Measurements from ENCODE around the gene DDN.
A peak's percentile ranks its signal among the peaks of the same experiment; 100 is the strongest.

DDN gene

GRCh38 chr12:48966177-48966895 is 32.8 kb downstream of the DDN start:
- H3K9me3 ChIP-seq (ENCODE audit: control insufficient read depth in 1 of 2, low read length in 2 of 2), result no peaks in the 10 kb centered on the region
- H3K36me3 ChIP-seq (ENCODE audit: control insufficient read depth in 1 of 2, insufficient read depth in 2 of 2, low read length in 2 of 2), result no peaks in the 10 kb centered on the region
- no peak overlapping the region for H3K27ac ChIP-seq (ENCODE audit: low read depth, low read length)
- H3K27me3 ChIP-seq (ENCODE audit: control insufficient read depth in 1 of 2, insufficient read depth in 2 of 2, low read length in 2 of 2), result peaks cover 22 to 36% of the 10 kb centered on the region in 2 donors
- peaks cover 20 to 21% of the 10 kb centered on the region in 2 donors for H3K4me1 ChIP-seq (ENCODE audit: control insufficient read depth in 1 of 2, insufficient read depth in 2 of 2, low read length in 2 of 2)
- no peak overlapping the region for H3K4me3 ChIP-seq (ENCODE audit: low read depth in 1 of 2, low read length in 2 of 2)
- H3K9ac ChIP-seq (ENCODE audit: low read depth in 1 of 2, low read length in 2 of 2), result no peak overlapping the region

GRCh38 chr12:48965298-48965838 is 33.8 kb downstream of the DDN start:
- H3K9me3 ChIP-seq (ENCODE audit: control insufficient read depth in 1 of 2, low read length in 2 of 2), result no peaks in the 10 kb centered on the region
- peaks cover 13 to 26% of the 10 kb centered on the region in 2 donors for H3K27me3 ChIP-seq (ENCODE audit: control insufficient read depth in 1 of 2, insufficient read depth in 2 of 2, low read length in 2 of 2)
- H3K36me3 ChIP-seq (ENCODE audit: control insufficient read depth in 1 of 2, insufficient read depth in 2 of 2, low read length in 2 of 2), result no peaks in the 10 kb centered on the region
- H3K4me1 ChIP-seq (ENCODE audit: control insufficient read depth in 1 of 2, insufficient read depth in 2 of 2, low read length in 2 of 2), result peaks cover 11% of the 10 kb centered on the region in 2 donors
- H3K9ac ChIP-seq (ENCODE audit: low read depth in 1 of 2, low read length in 2 of 2), result no peak overlapping the region
- H3K27ac ChIP-seq (ENCODE audit: low read depth, low read length), result no peak overlapping the region
- H3K4me3 ChIP-seq (ENCODE audit: low read depth in 1 of 2, low read length in 2 of 2), result no peak overlapping the region

GRCh38 chr12:48961801-48962200 is 37.4 kb downstream of the DDN start:
- no peak overlapping the region for H3K27ac ChIP-seq (ENCODE audit: low read depth, low read length)
- H3K9ac ChIP-seq (ENCODE audit: low read depth in 1 of 2, low read length in 2 of 2), result no peak overlapping the region
- peaks cover 6 to 8% of the 10 kb centered on the region in 2 donors for H3K4me1 ChIP-seq (ENCODE audit: control insufficient read depth in 1 of 2, insufficient read depth in 2 of 2, low read length in 2 of 2)
- H3K36me3 ChIP-seq (ENCODE audit: control insufficient read depth in 1 of 2, insufficient read depth in 2 of 2, low read length in 2 of 2), result no peaks in the 10 kb centered on the region
- H3K27me3 ChIP-seq (ENCODE audit: control insufficient read depth in 1 of 2, insufficient read depth in 2 of 2, low read length in 2 of 2), result peaks cover 0 to 5% of the 10 kb centered on the region in 2 donors
- H3K9me3 ChIP-seq (ENCODE audit: control insufficient read depth in 1 of 2, low read length in 2 of 2), result no peaks in the 10 kb centered on the region
- H3K4me3 ChIP-seq (ENCODE audit: low read depth in 1 of 2, low read length in 2 of 2), result no peak overlapping the region

- H3K36me3 ChIP-seq (ENCODE audit: control insufficient read depth in 1 of 2, insufficient read depth in 2 of 2, low read length in 2 of 2), result no peaks in the 10 kb centered on the region
- H3K4me3 ChIP-seq (ENCODE audit: low read depth in 1 of 2, low read length in 2 of 2), result no peak overlapping the region
- peaks cover 8 to 12% of the 10 kb centered on the region in 2 donors for H3K4me1 ChIP-seq (ENCODE audit: control insufficient read depth in 1 of 2, insufficient read depth in 2 of 2, low read length in 2 of 2)
- H3K27me3 ChIP-seq (ENCODE audit: control insufficient read depth in 1 of 2, insufficient read depth in 2 of 2, low read length in 2 of 2), result peaks cover 0 to 5% of the 10 kb centered on the region in 2 donors
- H3K9me3 ChIP-seq (ENCODE audit: control insufficient read depth in 1 of 2, low read length in 2 of 2), result no peaks in the 10 kb centered on the region
- no peak overlapping the region for H3K9ac ChIP-seq (ENCODE audit: low read depth in 1 of 2, low read length in 2 of 2)
- H3K27ac ChIP-seq (ENCODE audit: low read depth, low read length), result no peak overlapping the region
Observed at GRCh38 chr12:48961331-48961730, 37.8 kb downstream of the DDN start.

- Histone ChIP-seq H3K27me3 (ENCODE audit: control insufficient read depth in 1 of 2, insufficient read depth in 2 of 2, low read length in 2 of 2) (peaks cover 0 to 2% of the 10 kb centered on the region in 2 donors), H3K4me1 (ENCODE audit: control insufficient read depth in 1 of 2, insufficient read depth in 2 of 2, low read length in 2 of 2) (peaks cover 13 to 17% of the 10 kb centered on the region in 2 donors), H3K9ac (ENCODE audit: low read depth in 1 of 2, low read length in 2 of 2) (no peak overlapping the region), H3K36me3 (ENCODE audit: control insufficient read depth in 1 of 2, insufficient read depth in 2 of 2, low read length in 2 of 2) (no peaks in the 10 kb centered on the region), H3K9me3 (ENCODE audit: control insufficient read depth in 1 of 2, low read length in 2 of 2) (no peaks in the 10 kb centered on the region), H3K4me3 (ENCODE audit: low read depth in 1 of 2, low read length in 2 of 2) (no peak overlapping the region), H3K27ac (ENCODE audit: low read depth, low read length) (no peak overlapping the region)
Observed at GRCh38 chr12:48960834-48961233, 38.3 kb downstream of the DDN start.

- H3K9ac ChIP-seq (ENCODE audit: low read depth in 1 of 2, low read length in 2 of 2), result peak overlapping the region in 1 of 2 donors; percentile 50
- H3K4me3 ChIP-seq (ENCODE audit: low read depth in 1 of 2, low read length in 2 of 2), result peak overlapping the region; percentile 95 to 98
- H3K9me3 ChIP-seq (ENCODE audit: control insufficient read depth in 1 of 2, low read length in 2 of 2), result no peaks in the 10 kb centered on the region
- no peak overlapping the region for H3K27ac ChIP-seq (ENCODE audit: low read depth, low read length)
- H3K27me3 ChIP-seq (ENCODE audit: control insufficient read depth in 1 of 2, insufficient read depth in 2 of 2, low read length in 2 of 2), result no peaks in the 10 kb centered on the region
- H3K4me1 ChIP-seq (ENCODE audit: control insufficient read depth in 1 of 2, insufficient read depth in 2 of 2, low read length in 2 of 2), result peaks cover 21% of the 10 kb centered on the region in 2 donors
- no peaks in the 10 kb centered on the region for H3K36me3 ChIP-seq (ENCODE audit: control insufficient read depth in 1 of 2, insufficient read depth in 2 of 2, low read length in 2 of 2)
Observed at GRCh38 chr12:48958049-48958388, 41.2 kb downstream of the DDN start.

GRCh38 chr12:48957141-48958048 is 41.8 kb downstream of the DDN start, which contains the start of gene ARF3:
Gene ARF3 (minus strand): TSS chr12:48957487. CDS start chr12:48941095, 16,392 bp downstream.
- H3K36me3 ChIP-seq (ENCODE audit: control insufficient read depth in 1 of 2, insufficient read depth in 2 of 2, low read length in 2 of 2), result peaks cover 0 to 6% of the 10 kb centered on the region in 2 donors
- H3K27ac ChIP-seq (ENCODE audit: low read depth, low read length), result peak within 1 kb of the TSS; percentile 76
- H3K4me3 ChIP-seq (ENCODE audit: low read depth in 1 of 2, low read length in 2 of 2), result peak within 1 kb of the TSS; percentile 95 to 98
- peaks cover 21% of the 10 kb centered on the region in 2 donors for H3K4me1 ChIP-seq (ENCODE audit: control insufficient read depth in 1 of 2, insufficient read depth in 2 of 2, low read length in 2 of 2)
- H3K9ac ChIP-seq (ENCODE audit: low read depth in 1 of 2, low read length in 2 of 2), result peak within 1 kb of the TSS; percentile 78 to 88
- H3K9me3 ChIP-seq (ENCODE audit: control insufficient read depth in 1 of 2, low read length in 2 of 2), result no peaks in the 10 kb centered on the region
- H3K27me3 ChIP-seq (ENCODE audit: control insufficient read depth in 1 of 2, insufficient read depth in 2 of 2, low read length in 2 of 2), result no peaks in the 10 kb centered on the region

DNA sequence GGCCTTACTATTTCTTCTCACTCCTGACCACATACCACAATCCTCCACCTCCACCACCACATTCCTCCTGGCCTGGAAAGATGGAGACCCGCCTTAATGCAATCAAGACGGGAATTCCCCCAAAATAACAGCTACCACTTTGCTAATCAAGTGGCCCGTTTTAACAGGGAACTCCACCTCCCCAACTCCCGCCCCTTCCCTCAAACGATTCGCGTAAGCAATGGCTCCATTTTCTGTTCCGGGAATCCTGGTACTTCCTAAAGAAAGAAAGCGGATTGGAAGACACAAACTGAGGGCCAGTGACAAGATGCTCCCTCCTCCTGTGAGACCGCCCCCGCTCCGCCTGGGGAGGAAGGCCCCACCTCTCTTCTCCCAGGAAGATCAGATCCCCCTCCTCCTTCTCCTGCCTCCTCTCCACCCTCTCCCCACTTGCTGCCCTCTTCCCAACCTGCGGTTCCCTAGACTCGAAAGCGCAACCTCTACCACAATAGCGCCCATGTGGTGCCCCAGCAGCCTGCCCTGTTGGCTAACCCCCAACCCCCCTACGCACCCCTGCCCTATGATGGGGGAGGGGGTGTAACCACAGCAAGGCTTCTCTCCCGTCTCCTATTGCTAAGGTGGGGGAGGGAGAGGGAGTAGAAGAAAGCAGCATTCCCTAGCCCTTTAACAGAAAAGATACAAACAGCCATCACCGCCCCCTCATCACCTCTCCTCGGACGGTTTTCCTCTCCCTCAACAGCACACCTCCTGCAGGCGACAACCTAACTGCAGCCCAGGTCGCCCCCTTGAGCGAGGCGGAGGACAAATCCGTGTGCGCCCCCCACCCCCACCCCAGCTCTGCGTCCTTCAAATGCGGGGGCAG is 42.7 kb downstream of the DDN start:
- H3K36me3 ChIP-seq (ENCODE audit: control insufficient read depth in 1 of 2, insufficient read depth in 2 of 2, low read length in 2 of 2), result peaks cover 2 to 7% of the 10 kb centered on the region in 2 donors
- H3K27me3 ChIP-seq (ENCODE audit: control insufficient read depth in 1 of 2, insufficient read depth in 2 of 2, low read length in 2 of 2), result no peaks in the 10 kb centered on the region
- H3K4me1 ChIP-seq (ENCODE audit: control insufficient read depth in 1 of 2, insufficient read depth in 2 of 2, low read length in 2 of 2), result peaks cover 21% of the 10 kb centered on the region in 2 donors
- peak overlapping the region; percentile 76 for H3K27ac ChIP-seq (ENCODE audit: low read depth, low read length)
- no peaks in the 10 kb centered on the region for H3K9me3 ChIP-seq (ENCODE audit: control insufficient read depth in 1 of 2, low read length in 2 of 2)
- peak overlapping the region; percentile 78 to 88 for H3K9ac ChIP-seq (ENCODE audit: low read depth in 1 of 2, low read length in 2 of 2)
- peak overlapping the region; percentile 95 to 98 for H3K4me3 ChIP-seq (ENCODE audit: low read depth in 1 of 2, low read length in 2 of 2)

- Histone ChIP-seq H3K4me1 (ENCODE audit: control insufficient read depth in 1 of 2, insufficient read depth in 2 of 2, low read length in 2 of 2) (peaks cover 21% of the 10 kb centered on the region in 2 donors), H3K36me3 (ENCODE audit: control insufficient read depth in 1 of 2, insufficient read depth in 2 of 2, low read length in 2 of 2) (peaks cover 2 to 7% of the 10 kb centered on the region in 2 donors)
Observed at GRCh38 chr12:48954841-48955501, 44.2 kb downstream of the DDN start.

More at GRCh38 chr12:48954841-48955501, 44.2 kb downstream of the DDN start:
- H3K27ac ChIP-seq (ENCODE audit: low read depth, low read length), result no peak overlapping the region
- no peaks in the 10 kb centered on the region for H3K27me3 ChIP-seq (ENCODE audit: control insufficient read depth in 1 of 2, insufficient read depth in 2 of 2, low read length in 2 of 2)
- no peak overlapping the region for H3K9ac ChIP-seq (ENCODE audit: low read depth in 1 of 2, low read length in 2 of 2)
- no peak overlapping the region for H3K4me3 ChIP-seq (ENCODE audit: low read depth in 1 of 2, low read length in 2 of 2)
- no peaks in the 10 kb centered on the region for H3K9me3 ChIP-seq (ENCODE audit: control insufficient read depth in 1 of 2, low read length in 2 of 2)
